CD14-positive monocyte (primary cell): ENCODE results near the gene MIA3. TPM values are rescaled to one million over a fixed set of nuclear protein-coding genes. Genes with fewer than 3 reads are reported as not detected.

Source experiments
- DNase-seq, 3 donors: peaks; one replicate each; pipeline ENCODE4 v3.0.0-alpha.2; 2011 to 2022
- H2AFZ ChIP-seq: 2 replicates; pipeline ENCODE4 v1.6.0; 2012; ENCODE audit warnings: mild to moderate bottlenecking, low read depth, low read length, inconsistent platforms; ENCODE audit not compliant: insufficient read depth, poor library complexity, severe bottlenecking
- H3K27ac ChIP-seq, 2 donors: 1 replicate in 1 of 2; 2 replicates in 1 of 2; pipeline ENCODE4 v1.5.1; 2012 to 2013; ENCODE audit warnings: low read length in 2 of 2, control low read depth in 1 of 2, inconsistent platforms in 1 of 2, low read depth in 1 of 2, mild to moderate bottlenecking in 1 of 2
- H3K27me3 ChIP-seq, 2 donors: one replicate each; pipeline versions ENCODE4 v1.6.0 to v1.6.1; 2011 to 2013; ENCODE audit warnings: low read length in 2 of 2; ENCODE audit not compliant: control insufficient read depth in 2 of 2, insufficient read depth in 2 of 2
- H3K36me3 ChIP-seq, 2 donors: replicated peaks in 1 of 2; 1 replicate in 1 of 2; 2 replicates in 1 of 2; pipeline versions ENCODE4 v1.5.1 to v1.6.1; 2012 to 2013; ENCODE audit warnings: low read length in 2 of 2, control low read depth in 1 of 2, inconsistent platforms in 1 of 2, mild to moderate bottlenecking in 1 of 2; ENCODE audit not compliant: insufficient read depth in 2 of 2, control insufficient read depth in 1 of 2
- H3K4me1 ChIP-seq, 2 donors: 1 replicate in 1 of 2; 2 replicates in 1 of 2; pipeline versions ENCODE4 v1.5.1 to v1.6.1; 2012 to 2013; ENCODE audit warnings: low read length in 2 of 2, control low read depth in 1 of 2, inconsistent platforms in 1 of 2, mild to moderate bottlenecking in 1 of 2, moderate library complexity in 1 of 2; ENCODE audit not compliant: insufficient read depth in 2 of 2, control insufficient read depth in 1 of 2
- H3K4me2 ChIP-seq: replicated peaks from 2 replicates; pipeline ENCODE3; 2012; ENCODE audit warnings: low read length, moderate library complexity, mild to moderate bottlenecking; ENCODE audit not compliant: poor library complexity, severe bottlenecking; ENCODE audit errors: extremely low read depth
- H3K4me3 ChIP-seq, 3 experiments: fragments of 200-600 bp in 1 of 3; sonication (generic) in 1 of 3; replicated peaks in 1 of 3; 1 replicate in 2 of 3; 2 replicates in 1 of 3; pipeline ENCODE4 v1.5.1; 2011 to 2013; ENCODE audit warnings: low read length in 3 of 3, mild to moderate bottlenecking in 3 of 3, control low read depth in 2 of 3, low read depth in 2 of 3, inconsistent platforms in 1 of 3, moderate library complexity in 1 of 3
- H3K79me2 ChIP-seq: 2 replicates; pipeline ENCODE4 v1.6.0; 2012; ENCODE audit warnings: mild to moderate bottlenecking, control low read depth, inconsistent platforms, low read length, moderate library complexity; ENCODE audit not compliant: insufficient read depth
- H3K9ac ChIP-seq: 2 replicates; pipeline ENCODE4 v1.6.0; 2017; ENCODE audit warnings: low read length, mild to moderate bottlenecking; ENCODE audit not compliant: insufficient read depth, poor library complexity, severe bottlenecking
- H3K9me3 ChIP-seq, 2 donors: replicated peaks in 1 of 2; 1 replicate in 1 of 2; 2 replicates in 1 of 2; pipeline versions ENCODE4 v1.5.1 to v1.6.1; 2012 to 2013; ENCODE audit warnings: low read length in 2 of 2, control low read depth in 1 of 2; ENCODE audit not compliant: control insufficient read depth in 1 of 2, insufficient read depth in 1 of 2
- H4K20me1 ChIP-seq: 2 replicates; pipeline ENCODE4 v1.6.0; 2012; ENCODE audit warnings: mild to moderate bottlenecking, low read length, control low read depth, moderate library complexity; ENCODE audit not compliant: insufficient read depth
- H3K27ac Mint-ChIP-seq, 7 donors: one replicate each; pipeline ENCODE4 v1.8.0; 2020; ENCODE audit warnings: mild to moderate bottlenecking in 7 of 7, mixed read lengths in 7 of 7, moderate library complexity in 6 of 7, inconsistent platforms in 2 of 7
- H3K27me3 Mint-ChIP-seq, 3 donors: one replicate each; pipeline ENCODE4 v1.8.0; 2021 to 2022; ENCODE audit warnings: low read depth in 3 of 3, mild to moderate bottlenecking in 3 of 3, mixed read lengths in 3 of 3, moderate library complexity in 3 of 3, inconsistent platforms in 1 of 3
- H3K36me3 Mint-ChIP-seq, 2 donors: one replicate each; pipeline ENCODE4 v1.8.0; 2020; ENCODE audit warnings: mixed read lengths in 2 of 2, inconsistent platforms in 1 of 2, mild to moderate bottlenecking in 1 of 2
- H3K4me1 Mint-ChIP-seq: one replicate; pipeline ENCODE4 v1.8.0; 2020; ENCODE audit warnings: mild to moderate bottlenecking, mixed read lengths
- H3K4me3 Mint-ChIP-seq, 2 donors: one replicate each; pipeline ENCODE4 v1.8.0; 2020; ENCODE audit warnings: mild to moderate bottlenecking in 2 of 2, mixed read lengths in 2 of 2, moderate library complexity in 1 of 2
- H3K9me3 Mint-ChIP-seq, 7 donors: one replicate each; pipeline ENCODE4 v1.8.0; 2020 to 2022; ENCODE audit warnings: mixed read lengths in 7 of 7, mild to moderate bottlenecking in 6 of 7, moderate library complexity in 6 of 7, inconsistent platforms in 2 of 7
- WGBS: methylation state at CpG from one replicate; pipeline ENCODE4 v1.1.5; 2013; ENCODE audit warnings: missing lambda C conversion rate; ENCODE audit not compliant: insufficient coverage; 5-methylcytosine and 5-hydroxymethylcytosine counted together
- intact Hi-C, 2 donors: fragments of 100-400 bp; cut with micrococcal nuclease; formaldehyde crosslinking; loops; one replicate each; pipeline versions ENCODE4 v1.15.0 to v1.15.1; 2023
- polyA plus RNA-seq, 3 donors: library from polyadenylated mRNA; depleted of rRNA in 1 of 3; unstranded in 2 of 3; stranded (reverse) in 1 of 3; fragments of 300-500 nt in 2 of 3; fragments of >200 nt in 1 of 3; fragmentation: Illumina TruSeq in 2 of 3; gene quantifications; 1 replicate in 2 of 3; 2 replicates in 1 of 3; pipeline ENCODE4 v1.2.3, GENCODE V29; 2012 to 2021
- TF ChIP-seq, protein P1 (sequence below): fragments of 200-600 bp; IDR thresholded peaks from one replicate; pipeline ENCODE4 v1.8.0; 2022; ENCODE audit warnings: antibody characterized with exemption, mild to moderate bottlenecking

Gene MIA3
- polyA plus RNA-seq, 3 donors, result 19.8 to 37.1 (median 36.6) TPM

DNA sequence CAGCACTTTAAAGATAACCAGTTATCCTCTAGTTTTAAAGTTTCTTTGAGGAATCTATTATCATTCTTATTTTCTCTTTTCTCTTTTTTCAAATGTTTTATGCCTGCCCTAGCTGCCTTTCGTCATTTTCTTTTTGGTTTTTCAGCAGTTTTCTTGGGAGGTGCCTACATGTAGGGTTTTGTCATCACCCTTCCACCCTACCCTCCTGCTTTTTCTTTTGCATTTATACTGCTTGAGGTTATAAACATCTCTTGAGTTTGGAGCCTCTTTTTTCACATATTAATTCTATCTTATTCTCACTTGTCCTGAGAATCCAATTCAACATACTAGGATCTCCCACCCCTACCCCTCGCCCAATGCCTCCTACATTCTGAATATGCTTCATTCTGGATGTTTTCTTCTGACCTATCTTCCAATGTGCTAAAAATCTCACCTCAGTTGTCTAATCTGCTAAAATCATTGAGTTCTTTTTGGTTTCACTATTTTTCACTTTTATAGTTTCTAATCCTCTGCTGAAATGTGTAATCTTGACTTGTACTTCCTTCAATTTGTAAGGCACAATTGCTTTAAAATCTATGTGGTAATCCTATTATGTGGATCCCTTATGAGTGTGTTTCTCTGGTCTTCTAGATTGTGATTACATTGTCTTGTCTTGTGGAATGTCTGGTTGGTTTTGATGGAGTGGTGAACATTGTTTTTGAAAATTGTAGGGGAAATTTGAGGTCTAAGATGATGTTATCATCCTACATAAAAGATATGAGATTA lies 38.7 kb downstream of the MIA3 start:
- Mint-ChIP-seq H3K4me3 (no peak overlapping the region), H3K36me3 (peaks cover 80 to 88% of the 10 kb centered on the region in 2 donors), H3K27ac (peak overlapping the region; percentile 4 to 90 (median 41)), H3K4me1 (peaks cover 14% of the 10 kb centered on the region), H3K27me3 (no peaks in the 10 kb centered on the region), H3K9me3 (no peaks in the 10 kb centered on the region)
- peak overlapping the region in 1 of 2 donors; percentile 15 for H3K27ac ChIP-seq
- peaks cover 4% of the 10 kb centered on the region for H3K79me2 ChIP-seq
- intact Hi-C loops, result loop anchor here in 1 of 2 donors (5.0 kb wide), 1 partner anchor 56 kb away; the partner anchor contains the start of genes AIDA and BROX
- no peaks in the 10 kb centered on the region for H4K20me1 ChIP-seq
- TF ChIP-seq, protein P1, sequence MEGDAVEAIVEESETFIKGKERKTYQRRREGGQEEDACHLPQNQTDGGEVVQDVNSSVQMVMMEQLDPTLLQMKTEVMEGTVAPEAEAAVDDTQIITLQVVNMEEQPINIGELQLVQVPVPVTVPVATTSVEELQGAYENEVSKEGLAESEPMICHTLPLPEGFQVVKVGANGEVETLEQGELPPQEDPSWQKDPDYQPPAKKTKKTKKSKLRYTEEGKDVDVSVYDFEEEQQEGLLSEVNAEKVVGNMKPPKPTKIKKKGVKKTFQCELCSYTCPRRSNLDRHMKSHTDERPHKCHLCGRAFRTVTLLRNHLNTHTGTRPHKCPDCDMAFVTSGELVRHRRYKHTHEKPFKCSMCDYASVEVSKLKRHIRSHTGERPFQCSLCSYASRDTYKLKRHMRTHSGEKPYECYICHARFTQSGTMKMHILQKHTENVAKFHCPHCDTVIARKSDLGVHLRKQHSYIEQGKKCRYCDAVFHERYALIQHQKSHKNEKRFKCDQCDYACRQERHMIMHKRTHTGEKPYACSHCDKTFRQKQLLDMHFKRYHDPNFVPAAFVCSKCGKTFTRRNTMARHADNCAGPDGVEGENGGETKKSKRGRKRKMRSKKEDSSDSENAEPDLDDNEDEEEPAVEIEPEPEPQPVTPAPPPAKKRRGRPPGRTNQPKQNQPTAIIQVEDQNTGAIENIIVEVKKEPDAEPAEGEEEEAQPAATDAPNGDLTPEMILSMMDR, result no peak
- no peak overlapping the region for H3K4me2 ChIP-seq
- peaks cover 76 to 88% of the 10 kb centered on the region in 2 donors for H3K36me3 ChIP-seq
- no peak overlapping the region for H3K4me3 ChIP-seq
- H3K4me1 ChIP-seq, result peaks cover 14 to 16% of the 10 kb centered on the region in 2 donors
- whole genome bisulfite sequencing, result 100% methylated on average over 1 of the region's 2 CpGs
- H2AFZ ChIP-seq, result no peak overlapping the region
- DNase-seq, result no peak
- H3K9ac ChIP-seq, result no peak overlapping the region
- H3K9me3 ChIP-seq, result no peaks in the 10 kb centered on the region
- H3K27me3 ChIP-seq, result no peaks in the 10 kb centered on the region

DNA sequence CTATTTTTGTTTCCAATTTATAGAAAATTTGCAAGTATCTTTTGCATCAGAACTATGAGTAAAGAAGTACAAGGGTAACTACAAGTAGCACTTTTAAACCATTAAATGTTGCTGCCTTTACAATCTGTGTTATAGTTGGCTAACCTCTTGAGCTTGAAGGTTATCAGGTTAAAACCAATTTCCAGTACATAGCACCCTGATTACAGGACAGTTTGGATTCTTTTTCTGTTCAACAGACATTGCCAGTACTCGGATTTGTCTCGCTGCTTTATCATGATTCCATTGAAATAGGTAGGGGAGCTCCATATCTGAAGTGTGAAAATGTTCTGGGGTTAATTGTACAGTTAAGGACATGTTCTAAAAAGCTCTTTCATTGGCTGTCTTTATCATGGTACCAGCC lies 40.0 kb downstream of the MIA3 start:
- Histone ChIP-seq H3K9ac (no peak overlapping the region), H3K36me3 (peaks cover 76 to 88% of the 10 kb centered on the region in 2 donors), H3K9me3 (no peaks in the 10 kb centered on the region), H3K79me2 (peaks cover 4% of the 10 kb centered on the region), H3K27ac (peak overlapping the region in 1 of 2 donors; percentile 11), H2AFZ (no peak overlapping the region), H4K20me1 (no peaks in the 10 kb centered on the region), H3K4me2 (no peak overlapping the region), H3K4me3 (no peak overlapping the region), H3K4me1 (peaks cover 14 to 16% of the 10 kb centered on the region in 2 donors), H3K27me3 (no peaks in the 10 kb centered on the region)
- no peak overlapping the region for H3K4me3 Mint-ChIP-seq
- no peak overlapping the region for H3K27ac Mint-ChIP-seq
- H3K27me3 Mint-ChIP-seq, result no peaks in the 10 kb centered on the region
- TF ChIP-seq, protein P1, result no peak
- H3K4me1 Mint-ChIP-seq, result peaks cover 14% of the 10 kb centered on the region
- no CpG with 5 or more reads among the region's 2 CpGs for WGBS
- no peak for DNase-seq
- intact Hi-C loops, result loop anchor here in 1 of 2 donors (5.0 kb wide), 1 partner anchor 54 kb away; the partner anchor contains the start of genes AIDA and BROX
- no peaks in the 10 kb centered on the region for H3K9me3 Mint-ChIP-seq
- H3K36me3 Mint-ChIP-seq, result peaks cover 78 to 88% of the 10 kb centered on the region in 2 donors
